ENCODE measurements around the gene ALPL. TPM values are rescaled to one million over a fixed set of nuclear protein-coding genes. Genes with fewer than 3 reads are reported as not detected.

The ALPL gene
- total RNA-seq, 1 experiment from 2014 or later: 84.8 TPM

GRCh38 chr1:21495225-21495820 is 13.9 kb upstream of the ALPL start:
- Histone ChIP-seq H3K23ac (ENCODE audit: insufficient read length, low read depth, low read length) (no peak overlapping the region), H3K4me1 (ENCODE audit: insufficient read depth, low read length) (peaks cover 2% of the 10 kb centered on the region; the same call in 1 of the 2 replicates), H3K4ac (ENCODE audit: low read depth, low read length) (no peak overlapping the region), H2AFZ (ENCODE audit: low read length) (no peak overlapping the region), H2BK120ac (ENCODE audit: low read depth, low read length, poor library complexity, severe bottlenecking) (no peak overlapping the region), H3K79me2 (ENCODE audit: insufficient read depth, low read length) (no peaks in the 10 kb centered on the region), H3K27me3 (ENCODE audit: insufficient read depth, low read length) (peaks cover 2% of the 10 kb centered on the region; the same call in 1 of the 2 replicates), H2BK15ac (ENCODE audit: low read depth, low read length) (no peak overlapping the region), H2BK20ac (ENCODE audit: low read depth, low read length, poor library complexity, severe bottlenecking) (no peak overlapping the region), H3K79me1 (ENCODE audit: insufficient read depth, low read depth, low read length, poor library complexity, severe bottlenecking) (no peaks in the 10 kb centered on the region), H3K23me2 (ENCODE audit: insufficient read length, low read depth, low read length, poor library complexity, severe bottlenecking) (no peaks in the 10 kb centered on the region), H4K91ac (ENCODE audit: insufficient read length, low read depth, low read length) (no peak overlapping the region), H4K5ac (ENCODE audit: insufficient read length, low read depth, low read length) (no peak overlapping the region), H3K18ac (ENCODE audit: insufficient read length, low read depth, low read length) (no peak overlapping the region), H2BK12ac (ENCODE audit: insufficient read length, low read depth, low read length) (no peak overlapping the region), H4K8ac (replicated peaks; ENCODE audit: insufficient read length, low read depth, low read length) (no peak overlapping the region), H3K9me3 (ENCODE audit: control insufficient read depth, low read depth, low read length) (no peaks in the 10 kb centered on the region), H3K27ac (ENCODE audit: insufficient read length, low read depth, low read length) (no peak overlapping the region), H3T11ph (ENCODE audit: low read length) (no peak overlapping the region), H3K9ac (ENCODE audit: extremely low read depth, insufficient read length, low read length) (no peak overlapping the region), H3K56ac (ENCODE audit: insufficient read length, low read depth, low read length) (no peak overlapping the region), H4K20me1 (ENCODE audit: control insufficient read depth, insufficient read depth, insufficient read length) (no peaks in the 10 kb centered on the region), H2AK5ac (ENCODE audit: insufficient read length, low read length) (no peak overlapping the region), H3K4me2 (ENCODE audit: insufficient read depth, insufficient read length, low read length) (no peak overlapping the region), H3K14ac (ENCODE audit: insufficient read depth, low read length) (no peak overlapping the region), H2BK5ac (ENCODE audit: insufficient read length, low read length) (no peak overlapping the region)
- Mint-ChIP-seq H3K36me3 (ENCODE audit: insufficient read depth in 1 of 3, low read depth in 3 of 3) (peaks cover 0 to 6% (median 3%) of the 10 kb centered on the region in 3 experiments; a peak in 3 of 7 replicates), H3K27ac (no peak overlapping the region), H3K4me1 (peaks cover 16 to 32% of the 10 kb centered on the region in 2 experiments), H3K27me3 (ENCODE audit: low read depth) (peaks cover 21% of the 10 kb centered on the region), H3K4me3 (no peak overlapping the region), H3K9me3 (peaks cover 6 to 14% of the 10 kb centered on the region in 2 experiments)
- no peak for DNase-seq
- no CpG with 5 or more reads among the region's 7 CpGs for WGBS (ENCODE audit: extremely low coverage, insufficient read length, low lambda C conversion rate)
- TF ChIP-seq CTCF (conservative IDR thresholded peaks at IDR 0.05): no peak
